GM12891 (cell line): ENCODE results near the gene HOXA13.

ENCODE experiments used
- POLR2A ChIP-seq: IDR thresholded peaks from 2 replicates; pipeline ENCODE4 v1.6.1; 2011; ENCODE audit warnings: low read depth, low read length, control low read depth
- POLR2AphosphoS5 ChIP-seq: IDR thresholded peaks from 2 replicates; pipeline ENCODE4 v1.6.1; 2011; ENCODE audit warnings: low read depth, low read length, control low read depth
- POU2F2 ChIP-seq: IDR thresholded peaks from 2 replicates; pipeline ENCODE4 v1.6.1; 2011; ENCODE audit warnings: low read depth, mild to moderate bottlenecking, control low read depth, low read length, moderate library complexity
- TAF1 ChIP-seq: IDR thresholded peaks from 2 replicates; pipeline ENCODE4 v1.6.1; 2011; ENCODE audit warnings: low read depth, low read length, control low read depth

DNA sequence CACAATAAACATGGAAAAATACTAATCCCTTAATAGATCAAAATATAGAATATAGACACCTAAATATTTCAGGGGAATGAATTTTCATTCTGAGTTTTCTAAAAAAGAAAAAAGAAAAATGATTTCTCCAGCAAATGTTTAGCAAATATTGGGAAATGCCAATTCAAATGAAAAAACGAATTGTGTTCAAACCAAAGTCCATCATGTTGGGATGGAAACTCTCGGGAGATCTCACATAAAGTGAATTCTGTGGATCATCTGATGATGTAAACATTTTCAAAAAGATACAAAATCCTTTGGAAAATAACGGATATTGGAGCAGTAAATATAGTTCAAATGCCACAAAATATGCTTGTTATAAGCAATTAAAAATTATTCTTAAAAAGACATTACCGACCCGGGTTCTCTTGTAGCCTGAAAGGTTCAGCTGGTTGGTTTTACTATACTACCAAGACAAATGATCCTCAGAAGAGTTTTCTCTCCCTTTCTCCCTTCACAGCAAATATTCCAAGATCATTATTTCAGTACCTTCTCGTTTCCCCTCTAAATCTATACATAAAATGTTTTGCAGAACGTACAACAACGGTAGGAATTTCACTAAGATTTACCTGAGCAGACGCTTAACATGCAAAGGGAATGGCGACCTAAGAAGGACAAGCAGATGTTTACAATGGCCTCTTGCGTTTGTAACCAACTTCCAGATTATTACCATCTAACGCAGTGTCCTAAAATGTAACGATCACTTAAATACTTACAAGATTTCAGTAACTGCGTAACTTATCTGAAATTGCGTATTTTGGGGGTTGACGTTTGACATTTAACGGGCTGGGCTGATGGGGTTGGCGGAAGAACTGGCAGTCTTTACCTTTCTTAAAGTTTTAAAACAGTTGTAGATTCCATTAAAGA lies 2.5 kb downstream of the HOXA13 start:
- no peak for TF ChIP-seq POLR2A
- no peak for TF ChIP-seq POLR2AphosphoS5
- no peak for TF ChIP-seq TAF1
- no peak for TF ChIP-seq POU2F2
